SH-SY5Y (cell line): ENCODE results near the gene PRDX4.

Source experiments
- GATA2 ChIP-seq: IDR thresholded peaks from 2 replicates; pipeline ENCODE4 v1.6.1; 2011; ENCODE audit warnings: mild to moderate bottlenecking, low read depth, low read length
- GATA3 ChIP-seq: IDR thresholded peaks from 2 replicates; pipeline ENCODE4 v1.6.1; 2011; ENCODE audit warnings: low read depth, mild to moderate bottlenecking, low read length, moderate library complexity

- no peak for TF ChIP-seq GATA2
- TF ChIP-seq GATA3: no peak
These were observed 52.9 kb downstream of the PRDX4 start for GRCh38 chrX:23720117-23720677.
